Activated CD4-positive, alpha-beta T cell treated with anti-CD3 and anti-CD28 coated beads for 24 hours (primary cell): ENCODE data around the gene DOCK3.
"Not testable (repeated sequence)": the region's sequence is repeated elsewhere in the genome, so short reads cannot be mapped to it uniquely, and the experiment has no call there.

Source experiments
- DNase-seq, 2 donors: peaks; one replicate each; pipeline ENCODE4 v3.0.0-alpha.2; 2020; ENCODE audit warnings: low read depth in 2 of 2

DOCK3 gene

DNA sequence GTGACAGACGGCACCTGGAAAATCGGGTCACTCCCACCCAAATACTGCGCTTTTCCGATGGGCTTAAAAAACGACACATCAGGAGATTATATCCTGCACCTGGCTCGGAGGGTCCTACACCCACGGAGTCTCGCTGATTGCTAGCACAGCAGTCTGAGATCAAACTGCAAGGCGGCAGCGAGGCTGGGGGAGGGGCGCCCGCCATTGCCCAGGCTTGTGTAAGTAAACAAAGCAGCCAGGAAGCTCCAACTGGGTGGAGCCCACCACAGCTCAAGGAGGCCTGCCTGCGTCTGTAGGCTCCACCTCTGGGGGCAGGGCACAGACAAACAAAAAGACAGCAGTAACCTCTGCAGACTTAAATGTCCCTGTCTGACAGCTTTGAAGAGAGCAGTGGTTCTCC lies 524.6 kb downstream of the DOCK3 start:
- not testable (repeated sequence) for DNase-seq

- DNase-seq = no peak
Measured at GRCh38 chr3:51216291-51216690, 541.6 kb downstream of the DOCK3 start.

DNA sequence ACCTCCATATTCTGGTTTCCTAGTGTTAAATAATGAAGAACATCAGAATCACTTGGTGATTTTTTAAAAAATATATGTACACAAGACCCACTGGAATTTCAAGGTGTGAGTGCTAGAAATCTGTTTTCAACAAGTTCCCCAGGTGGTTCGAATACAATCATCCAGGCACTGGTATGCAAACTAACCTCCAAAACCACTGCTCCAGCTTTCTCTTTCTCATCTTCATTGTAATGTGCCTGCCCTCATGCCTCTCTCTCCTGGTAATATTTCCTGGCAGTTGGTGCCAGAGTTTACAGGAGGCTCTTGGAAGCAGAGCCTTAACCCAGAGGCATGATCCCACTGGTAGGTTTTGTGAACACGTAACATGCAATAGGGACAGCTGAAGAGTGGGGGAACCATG lies 547.2 kb downstream of the DOCK3 start:
- no peak for DNase-seq

GRCh38 chr3:51224283-51224682 lies 549.6 kb downstream of the DOCK3 start:
- no peak for DNase-seq

- no peak for DNase-seq
Measured at GRCh38 chr3:51224843-51225242, 550.1 kb downstream of the DOCK3 start.

DNA sequence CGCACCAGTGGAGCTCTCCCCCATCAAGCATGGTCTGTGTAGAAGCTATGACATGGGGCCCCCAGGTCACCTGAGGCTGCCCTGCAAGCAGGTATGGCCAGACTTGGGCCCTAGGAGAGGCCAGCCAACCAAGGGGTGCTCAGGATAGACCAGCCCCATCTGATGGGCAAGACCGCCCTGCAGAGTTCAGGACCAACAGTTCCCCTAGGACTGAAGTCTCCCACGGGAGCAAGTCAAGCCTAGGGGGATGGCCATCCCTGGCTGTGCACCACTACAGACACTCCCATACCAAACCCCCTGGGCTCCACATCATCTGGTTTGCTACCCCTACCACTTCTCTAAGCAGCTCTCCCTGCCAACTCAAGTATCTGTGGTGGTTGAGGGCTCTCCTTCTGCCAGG lies 568.2 kb downstream of the DOCK3 start:
- no peak for DNase-seq

DNA sequence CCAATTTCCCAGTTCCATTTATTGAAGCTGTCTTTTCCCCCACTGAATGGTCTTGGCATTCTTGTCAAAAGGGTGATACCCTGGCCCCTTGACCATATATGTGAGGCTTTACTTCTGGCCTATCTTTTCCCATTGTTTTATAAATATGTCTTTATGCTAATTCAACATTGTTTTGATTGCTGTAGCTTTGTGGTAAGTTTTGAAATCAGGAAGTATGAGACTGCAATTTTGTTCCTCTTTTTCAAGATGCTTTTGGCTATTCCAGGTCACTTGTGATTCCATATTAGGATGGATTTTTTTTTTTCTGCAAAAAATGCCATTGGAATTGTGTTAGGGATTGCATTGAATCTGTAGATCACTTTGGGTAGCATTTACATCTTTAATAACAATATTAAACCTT lies 569.2 kb downstream of the DOCK3 start:
- DNase-seq = no peak

- DNase-seq = no peak
Measured at GRCh38 chr3:51245867-51246266, 571.1 kb downstream of the DOCK3 start.

GRCh38 chr3:51257870-51258269 lies 583.1 kb downstream of the DOCK3 start:
- no peak for DNase-seq

DNA sequence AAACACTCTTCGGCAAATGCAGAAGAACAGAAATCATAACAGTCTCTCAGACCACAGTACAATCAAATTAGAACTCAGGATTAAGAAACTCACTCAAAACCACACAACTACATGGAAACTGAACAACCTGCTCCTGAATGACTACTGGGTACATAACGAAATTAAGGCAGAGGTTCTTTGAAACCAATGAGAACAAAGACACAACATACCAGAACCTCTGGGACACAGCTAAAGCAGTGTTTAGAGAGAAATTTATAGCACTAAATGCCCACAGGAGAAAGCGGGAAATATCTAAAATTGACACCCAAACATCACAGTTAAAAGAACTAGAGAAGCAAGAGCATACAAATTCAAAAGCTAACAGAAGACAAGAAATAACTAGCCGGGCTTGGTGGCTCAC lies 589.4 kb downstream of the DOCK3 start:
- DNase-seq = not testable (repeated sequence)

DNA sequence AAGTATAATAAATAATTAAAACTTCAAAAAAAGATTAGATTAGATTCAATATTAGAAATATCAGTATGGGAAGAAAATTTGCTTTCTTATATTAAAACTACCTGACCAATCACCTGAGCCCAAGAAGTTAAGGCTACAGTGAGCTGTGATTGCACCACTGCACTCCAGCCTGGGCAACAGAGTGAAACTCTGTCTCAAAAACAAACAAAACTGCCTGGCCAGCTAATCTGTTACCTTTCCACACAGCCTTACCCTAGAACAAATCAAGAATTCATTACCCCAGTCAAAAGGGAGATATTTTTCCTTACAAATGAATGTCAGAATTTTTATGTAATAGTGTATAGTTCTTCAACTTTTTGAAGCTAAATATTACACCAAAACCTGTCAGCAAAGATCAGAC lies 593.4 kb downstream of the DOCK3 start:
- DNase-seq = no peak

GRCh38 chr3:51269466-51269865 lies 594.7 kb downstream of the DOCK3 start:
- no peak for DNase-seq

DNA sequence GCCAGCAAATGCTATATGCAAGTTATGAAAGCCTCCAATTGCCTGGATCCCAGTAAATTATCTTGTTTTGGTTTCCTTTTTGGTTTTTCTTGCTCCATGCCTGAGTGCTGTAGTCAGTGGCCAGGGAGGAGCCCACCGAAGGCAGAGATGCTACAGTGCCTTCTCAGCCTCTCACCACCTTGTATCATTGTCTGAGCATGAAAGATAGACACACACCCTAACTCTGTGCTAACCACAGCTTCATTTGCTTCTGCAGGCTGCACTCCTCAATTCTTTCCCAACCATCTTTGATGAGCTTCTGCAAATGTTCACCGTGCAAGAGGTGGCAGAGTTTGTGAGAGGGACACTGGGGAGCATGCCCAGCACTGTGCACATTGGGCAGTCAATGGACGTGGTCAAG lies 595.8 kb downstream of the DOCK3 start:
- DNase-seq = no peak

DNA sequence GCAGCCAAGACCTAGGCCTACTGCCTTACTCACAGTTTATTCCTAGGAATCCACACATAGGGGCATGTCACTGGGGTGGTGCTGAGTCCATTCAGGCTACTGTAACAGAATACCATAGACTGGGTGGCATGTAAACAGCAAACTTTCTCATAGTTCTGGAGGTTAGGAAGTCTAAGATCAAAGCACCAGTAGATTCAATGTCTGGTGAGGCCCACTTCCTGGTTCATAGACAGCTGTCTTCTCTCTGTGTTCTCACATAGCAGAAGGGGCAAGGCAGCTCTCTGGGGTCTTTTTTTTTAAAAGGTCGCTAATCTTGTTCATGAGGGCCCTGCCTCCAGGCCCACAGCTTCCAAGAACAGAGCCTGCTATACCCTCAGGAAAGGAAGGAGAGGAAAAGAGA lies 596.4 kb downstream of the DOCK3 start:
- no peak for DNase-seq

DNA sequence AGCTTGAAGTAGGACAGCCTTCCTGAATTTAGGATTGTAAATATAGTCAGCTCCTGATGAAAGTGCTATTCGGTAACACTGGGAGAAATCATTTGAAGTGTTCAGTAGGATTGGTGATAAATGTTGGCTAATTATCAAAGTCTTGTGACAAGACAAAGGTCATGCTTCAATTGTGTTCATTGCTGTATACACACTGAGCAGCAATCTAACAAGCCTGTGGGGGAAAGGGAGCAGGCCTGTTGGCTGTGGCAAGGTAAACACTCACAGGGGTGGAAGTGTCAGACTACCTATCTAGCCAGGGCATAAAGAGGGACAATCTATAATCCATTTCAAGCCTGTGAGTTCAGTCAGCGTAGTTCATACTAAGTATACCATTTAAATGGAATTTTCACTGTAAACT lies 599.3 kb downstream of the DOCK3 start:
- no peak for DNase-seq

DNA sequence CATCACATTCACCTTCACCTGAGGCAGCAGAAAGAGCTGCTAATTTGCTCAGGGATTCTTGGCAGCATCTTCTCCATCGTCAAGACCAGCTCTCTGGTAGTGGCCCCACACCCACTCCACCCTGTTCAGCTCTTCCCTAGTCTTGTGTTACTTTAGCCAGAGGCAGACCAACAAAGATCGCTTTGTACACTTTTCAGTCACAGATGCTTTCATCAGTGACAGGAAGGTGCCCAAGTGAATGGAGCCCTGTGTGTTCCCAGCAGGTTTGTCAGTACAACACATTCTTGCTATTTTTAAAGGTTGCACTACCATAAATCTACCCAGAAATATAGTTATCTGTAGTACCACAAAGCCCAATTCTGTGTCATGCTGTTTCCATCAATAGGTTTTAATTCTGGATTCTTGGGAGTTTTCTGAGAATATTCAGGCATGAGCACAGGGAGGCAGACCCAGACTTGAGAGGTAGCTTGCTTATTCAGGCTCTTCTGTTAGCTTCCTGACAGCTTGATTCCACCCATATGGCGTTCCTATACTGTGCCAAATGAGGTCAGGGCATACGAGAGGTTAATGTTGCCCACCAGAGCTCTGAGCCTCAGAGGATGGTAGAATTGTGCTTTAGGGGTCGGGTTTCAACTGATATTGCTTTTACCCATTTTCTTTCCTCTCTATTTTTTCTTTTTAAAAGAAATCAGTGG lies 600.5 kb downstream of the DOCK3 start:
- DNase-seq = no peak

DNA sequence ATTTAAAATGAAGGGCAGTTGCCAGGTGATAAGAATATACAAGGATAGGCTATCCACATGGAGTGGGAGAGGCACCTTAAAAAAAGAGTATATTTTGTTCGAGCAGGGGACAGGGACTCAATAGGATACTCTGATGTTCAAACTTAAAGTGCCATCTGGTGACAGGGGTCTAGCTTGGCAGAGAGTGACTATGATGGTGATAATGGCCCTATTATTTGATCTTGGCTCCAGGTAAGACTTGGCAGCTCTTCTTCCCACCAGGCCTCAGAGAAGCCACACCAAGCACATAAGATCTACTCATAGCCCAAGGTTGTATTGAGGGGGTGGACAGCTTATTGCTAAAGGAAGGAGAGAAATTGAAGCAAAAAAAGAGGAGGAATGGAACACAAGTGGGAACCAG lies 601.3 kb downstream of the DOCK3 start:
- DNase-seq = no peak

GRCh38 chr3:51279448-51279847 lies 604.7 kb downstream of the DOCK3 start:
- DNase-seq = no peak

DNA sequence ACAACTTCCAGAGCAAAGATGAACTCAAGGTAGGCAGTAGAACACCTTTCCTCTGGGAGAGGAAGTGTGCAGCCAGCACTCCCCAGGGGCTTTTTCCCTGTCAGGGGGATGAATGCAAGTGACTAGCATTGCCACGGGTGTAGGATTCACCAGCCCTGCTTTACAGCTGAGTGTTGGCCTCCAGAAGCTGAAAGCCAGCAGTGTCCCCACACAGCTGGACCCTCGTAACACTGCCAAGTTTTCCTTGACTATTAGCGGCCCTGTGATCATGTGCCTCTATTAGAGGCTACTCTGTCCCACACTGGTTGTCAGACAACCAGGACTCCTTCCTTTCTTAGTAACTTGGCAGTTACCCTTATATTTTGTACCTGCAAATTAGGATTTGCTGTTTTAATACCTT lies 605.4 kb downstream of the DOCK3 start:
- DNase-seq = no peak

DNA sequence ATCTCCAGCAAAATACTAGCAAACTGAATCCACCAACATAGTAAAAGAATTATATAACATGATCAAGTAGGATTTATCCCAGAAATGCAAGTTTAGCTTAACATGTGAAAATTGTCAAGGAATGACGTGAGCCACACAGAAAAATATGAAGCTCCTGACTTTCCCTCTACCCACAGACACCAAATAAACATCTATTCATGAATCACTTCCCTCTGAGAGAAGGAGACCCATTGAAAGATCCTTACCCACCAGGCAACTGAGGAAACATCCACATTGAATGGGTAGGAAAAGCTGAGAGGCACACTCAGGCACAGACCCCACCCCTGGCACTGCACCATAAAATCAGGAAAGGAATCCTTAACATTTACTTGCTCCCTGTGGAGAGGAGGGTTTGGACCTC lies 608.2 kb downstream of the DOCK3 start:
- no peak for DNase-seq

GRCh38 chr3:51283421-51283820 lies 608.7 kb downstream of the DOCK3 start:
- DNase-seq = no peak

GRCh38 chr3:51295625-51296024 lies 620.9 kb downstream of the DOCK3 start:
- DNase-seq = no peak

DNA sequence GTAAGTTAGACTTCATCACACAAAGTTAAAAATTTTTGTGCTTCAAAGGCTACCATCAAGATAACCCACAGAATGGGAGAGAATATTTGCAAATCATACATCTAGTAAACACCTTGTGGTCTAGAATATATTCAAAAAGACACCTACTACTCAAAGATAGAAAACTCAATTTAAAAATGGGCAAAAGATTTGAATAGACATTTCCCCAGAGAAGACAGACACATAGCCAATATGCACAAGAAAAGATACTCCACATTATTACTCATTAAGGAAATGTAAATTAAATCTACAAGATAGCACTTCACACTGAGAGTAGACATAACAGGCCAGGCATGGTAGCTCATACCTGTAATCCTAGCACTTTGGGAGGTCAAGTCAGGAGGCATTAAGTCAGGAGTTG lies 622.6 kb downstream of the DOCK3 start:
- DNase-seq = no peak

DNA sequence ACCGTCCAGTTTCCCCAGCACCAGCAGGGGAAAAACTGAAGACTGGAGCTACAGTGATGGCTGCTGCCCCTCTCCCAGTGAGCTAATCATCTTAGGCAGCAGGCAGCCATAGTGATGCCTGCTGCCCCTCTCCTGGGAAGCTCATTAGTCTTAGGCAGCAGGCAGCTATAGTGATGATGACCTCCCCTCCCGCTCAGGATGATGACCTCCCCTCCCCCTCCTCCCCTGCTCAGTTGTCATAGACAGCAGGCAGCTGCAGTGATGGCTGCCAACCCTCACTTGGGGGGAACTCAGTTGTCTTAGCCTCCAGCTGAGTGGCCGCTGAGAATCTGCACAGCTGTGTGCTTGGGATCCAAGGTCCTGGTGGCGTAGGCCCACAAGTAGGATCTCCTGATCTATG lies 629.5 kb downstream of the DOCK3 start:
- DNase-seq = no peak
